Prostate gland (tissue), 2 donors: ENCODE measurements around the gene RUBCN.
A peak's percentile ranks its signal among the peaks of the same experiment; 100 is the strongest.

Source experiments
- CTCF ChIP-seq, 4 experiments: fragments of 200-600 bp in 2 of 4; fragments of 450-650 bp in 2 of 4; sonication (generic) in 2 of 4; IDR thresholded peaks; 1 replicate in 3 of 4; 2 replicates in 1 of 4; pipeline ENCODE4 v1.5.1; 2016 to 2019; ENCODE audit warnings: antibody characterized with exemption in 4 of 4, mild to moderate bottlenecking in 2 of 4, moderate library complexity in 2 of 4
- POLR2A ChIP-seq: fragments of 450-650 bp; IDR thresholded peaks from one replicate; pipeline ENCODE4 v1.6.1; 2016; ENCODE audit warnings: antibody characterized with exemption, mild to moderate bottlenecking
- POLR2AphosphoS5 ChIP-seq: sonication (generic); formaldehyde crosslinking; IDR thresholded peaks from one replicate; pipeline ENCODE4 v1.6.1; 2017; ENCODE audit warnings: antibody characterized with exemption

GRCh38 chr3:197627772-197628523 lies 108.8 kb downstream of the RUBCN start:
- peak; percentile 91 for TF ChIP-seq POLR2A
- peak in 2 of 4 experiments; percentile 47 to 51 for TF ChIP-seq CTCF (IDR thresholded peaks at IDR 0.05)
- peak; percentile 65 for TF ChIP-seq POLR2AphosphoS5
